ENCODE measurements around the gene PSME2.
A peak's percentile ranks its signal among the peaks of the same experiment; 100 is the strongest.

PSME2 gene

GRCh38 chr14:24156840-24157239, 10.4 kb upstream of the PSME2 start:
- no peak for DNase-seq (ENCODE audit: extremely low read depth in 1 of 2, low read depth in 1 of 2)

- no peak for DNase-seq (ENCODE audit: extremely low read depth in 1 of 2, low read depth in 1 of 2)
These were observed 8.7 kb upstream of the PSME2 start for GRCh38 chr14:24155100-24155499.

- no peak for DNase-seq (ENCODE audit: extremely low read depth in 1 of 2, low read depth in 1 of 2)
These were observed 5.1 kb upstream of the PSME2 start for GRCh38 chr14:24151404-24152080.

GRCh38 chr14:24150993-24151392, 4.6 kb upstream of the PSME2 start:
- no peak for DNase-seq (ENCODE audit: extremely low read depth in 1 of 2, low read depth in 1 of 2)

- DNase-seq (ENCODE audit: extremely low read depth in 1 of 2, low read depth in 1 of 2) = no peak
These were observed 4.2 kb upstream of the PSME2 start for GRCh38 chr14:24150567-24150966.

- DNase-seq (ENCODE audit: extremely low read depth in 1 of 2, low read depth in 1 of 2) = no peak
These were observed 3.7 kb upstream of the PSME2 start for GRCh38 chr14:24150061-24150460.

GRCh38 chr14:24149302-24149969, 3.0 kb upstream of the PSME2 start:
- no peak for DNase-seq (ENCODE audit: extremely low read depth in 1 of 2, low read depth in 1 of 2)

- no peak for DNase-seq (ENCODE audit: extremely low read depth in 1 of 2, low read depth in 1 of 2)
These were observed 1.5 kb upstream of the PSME2 start for GRCh38 chr14:24147761-24148428.

- peak; percentile 93 to 99 for DNase-seq (ENCODE audit: extremely low read depth in 1 of 2, low read depth in 1 of 2)
These were observed 759 bp upstream of the PSME2 start, which contains the start of gene RNF31 for GRCh38 chr14:24146978-24147760. Gene RNF31, plus strand, starts transcription at chr14:24147498. Its CDS starts 201 bp downstream, at chr14:24147699.

GRCh38 chr14:24145690-24146452, 539 bp downstream of the PSME2 start:
- no peak for DNase-seq (ENCODE audit: extremely low read depth in 1 of 2, low read depth in 1 of 2)

GRCh38 chr14:24145219-24145618, 1.2 kb downstream of the PSME2 start:
- no peak for DNase-seq (ENCODE audit: extremely low read depth in 1 of 2, low read depth in 1 of 2)

- no peak for DNase-seq (ENCODE audit: extremely low read depth in 1 of 2, low read depth in 1 of 2)
These were observed 2.0 kb downstream of the PSME2 start for GRCh38 chr14:24144451-24144850.

GRCh38 chr14:24143511-24143910, 2.9 kb downstream of the PSME2 start:
- DNase-seq (ENCODE audit: extremely low read depth in 1 of 2, low read depth in 1 of 2) = no peak

GRCh38 chr14:24141097-24141880, 5.1 kb downstream of the PSME2 start, which contains the start of gene EMC9:
Gene EMC9, minus strand, starts transcription at chr14:24141591. Its CDS starts 287 bp downstream, at chr14:24141304.
- peak; percentile 98 to 100 for DNase-seq (ENCODE audit: extremely low read depth in 1 of 2, low read depth in 1 of 2)

- no peak for DNase-seq (ENCODE audit: extremely low read depth in 1 of 2, low read depth in 1 of 2)
These were observed 7.0 kb downstream of the PSME2 start for GRCh38 chr14:24139272-24139934.

GRCh38 chr14:24138396-24139271, 7.8 kb downstream of the PSME2 start:
- no peak for DNase-seq (ENCODE audit: extremely low read depth in 1 of 2, low read depth in 1 of 2)

GRCh38 chr14:24137529-24138395, 8.6 kb downstream of the PSME2 start:
- no peak for DNase-seq (ENCODE audit: extremely low read depth in 1 of 2, low read depth in 1 of 2)
